NB4 (cell line): ENCODE measurements around the gene ALKBH6.
"Not testable (repeated sequence)": the region's sequence is repeated elsewhere in the genome, so short reads cannot be mapped to it uniquely, and the experiment has no call there.

Experiments used
- MAX ChIP-seq: IDR thresholded peaks from 2 replicates; pipeline ENCODE4 v1.6.1; 2011; ENCODE audit warnings: low read depth, low read length
- POLR2A ChIP-seq: IDR thresholded peaks from 2 replicates; pipeline ENCODE4 v1.6.1; 2011; ENCODE audit warnings: mild to moderate bottlenecking; ENCODE audit not compliant: insufficient read length; ENCODE audit errors: extremely low read depth
- TF ChIP-seq, protein P1 (sequence below): IDR thresholded peaks from one replicate; pipeline ENCODE4 v1.5.1; 2012; ENCODE audit warnings: low read depth, low read length

DNA sequence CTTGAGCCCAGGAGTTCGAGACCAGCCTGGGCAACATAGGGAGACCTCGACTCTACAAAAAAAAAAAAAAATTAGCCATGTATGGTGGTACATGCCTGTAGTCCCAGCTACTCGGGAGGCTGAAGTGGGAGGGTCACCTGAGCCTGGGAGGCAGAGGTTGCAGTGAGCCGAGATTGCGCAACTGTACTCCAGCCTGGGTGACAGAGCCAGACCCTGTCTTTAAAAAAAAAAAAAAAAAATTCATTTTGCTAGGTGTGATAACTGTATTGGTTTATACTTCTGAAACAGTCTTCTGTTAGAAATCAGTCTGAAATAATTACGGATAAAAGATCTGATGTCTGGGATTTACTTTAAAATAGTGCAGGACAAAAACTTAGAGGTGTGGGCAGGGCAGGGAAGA is 27.1 kb upstream of the ALKBH6 start:
- not testable (repeated sequence) for TF ChIP-seq POLR2A, MAX
- TF ChIP-seq, protein P1, sequence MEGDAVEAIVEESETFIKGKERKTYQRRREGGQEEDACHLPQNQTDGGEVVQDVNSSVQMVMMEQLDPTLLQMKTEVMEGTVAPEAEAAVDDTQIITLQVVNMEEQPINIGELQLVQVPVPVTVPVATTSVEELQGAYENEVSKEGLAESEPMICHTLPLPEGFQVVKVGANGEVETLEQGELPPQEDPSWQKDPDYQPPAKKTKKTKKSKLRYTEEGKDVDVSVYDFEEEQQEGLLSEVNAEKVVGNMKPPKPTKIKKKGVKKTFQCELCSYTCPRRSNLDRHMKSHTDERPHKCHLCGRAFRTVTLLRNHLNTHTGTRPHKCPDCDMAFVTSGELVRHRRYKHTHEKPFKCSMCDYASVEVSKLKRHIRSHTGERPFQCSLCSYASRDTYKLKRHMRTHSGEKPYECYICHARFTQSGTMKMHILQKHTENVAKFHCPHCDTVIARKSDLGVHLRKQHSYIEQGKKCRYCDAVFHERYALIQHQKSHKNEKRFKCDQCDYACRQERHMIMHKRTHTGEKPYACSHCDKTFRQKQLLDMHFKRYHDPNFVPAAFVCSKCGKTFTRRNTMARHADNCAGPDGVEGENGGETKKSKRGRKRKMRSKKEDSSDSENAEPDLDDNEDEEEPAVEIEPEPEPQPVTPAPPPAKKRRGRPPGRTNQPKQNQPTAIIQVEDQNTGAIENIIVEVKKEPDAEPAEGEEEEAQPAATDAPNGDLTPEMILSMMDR = not testable (repeated sequence)
